SK-N-SH treated with all-trans-retinoic acid at 6 μM for 48 hours (cell line): Measurements from ENCODE around the gene DAAM2.
A peak's percentile ranks its signal among the peaks of the same experiment; 100 is the strongest.

Source experiments
- ATAC-seq: fragments of 200-7000 bp; cut with Tn5 transposase; 3 replicates; pipeline ENCODE4 v1.9.1; 2020; ENCODE audit warnings: mild to moderate bottlenecking, moderate library complexity
- ARNTL ChIP-seq: fragments of 450-650 bp; formaldehyde crosslinking; IDR thresholded peaks from 2 replicates; pipeline ENCODE4 v1.5.0; 2020; ENCODE audit warnings: low read depth, mild to moderate bottlenecking, moderate library complexity, borderline replicate concordance
- BACH2 ChIP-seq: fragments of 250-450 bp; sonication (Bioruptor Pico); IDR thresholded peaks from 2 replicates; pipeline ENCODE4 v1.9.0; 2021; ENCODE audit warnings: mild to moderate bottlenecking, borderline replicate concordance
- CSDC2 ChIP-seq: fragments of 250-450 bp; sonication (Bioruptor Pico); IDR thresholded peaks from 2 replicates; pipeline ENCODE4 v1.5.0; 2020; ENCODE audit warnings: mild to moderate bottlenecking, moderate library complexity
- ESRRG ChIP-seq: fragments of 250-450 bp; sonication (Bioruptor Pico); IDR thresholded peaks from 2 replicates; pipeline ENCODE4 v1.6.1; 2021; ENCODE audit warnings: mild to moderate bottlenecking
- GLIS3 ChIP-seq: fragments of 250-450 bp; sonication (Bioruptor Pico); IDR thresholded peaks from 2 replicates; pipeline ENCODE4 v1.5.0; 2020; ENCODE audit warnings: mild to moderate bottlenecking, moderate library complexity
- ISL1 ChIP-seq: fragments of 250-450 bp; sonication (Bioruptor Pico); IDR thresholded peaks from 2 replicates; pipeline ENCODE4 v2.1.2; 2022; ENCODE audit warnings: mild to moderate bottlenecking, moderate library complexity
- OSR1 ChIP-seq: fragments of 250-450 bp; sonication (Bioruptor Pico); IDR thresholded peaks from 2 replicates; pipeline ENCODE4 v1.8.0; 2022; ENCODE audit warnings: moderate library complexity, mild to moderate bottlenecking, inconsistent platforms
- PPARA ChIP-seq: fragments of 250-450 bp; sonication (Bioruptor Pico); IDR thresholded peaks from 2 replicates; pipeline ENCODE4 v1.5.0; 2020; ENCODE audit warnings: mild to moderate bottlenecking, borderline replicate concordance
- RARB ChIP-seq: fragments of 250-450 bp; sonication (Bioruptor Pico); IDR thresholded peaks from 2 replicates; pipeline ENCODE4 v1.8.0; 2021; ENCODE audit warnings: mild to moderate bottlenecking, moderate library complexity
- SNAI2 ChIP-seq: fragments of 250-450 bp; sonication (Bioruptor Pico); IDR thresholded peaks from 2 replicates; pipeline ENCODE4 v1.5.0; 2020; ENCODE audit warnings: mild to moderate bottlenecking, moderate library complexity
- TCF4 ChIP-seq: fragments of 250-450 bp; sonication (Bioruptor Pico); IDR thresholded peaks from 2 replicates; pipeline ENCODE4 v1.8.0; 2021; ENCODE audit warnings: mild to moderate bottlenecking, moderate library complexity, borderline replicate concordance
- TOX ChIP-seq: fragments of 250-450 bp; sonication (Bioruptor Pico); IDR thresholded peaks from 2 replicates; pipeline ENCODE4 v1.8.0; 2021; ENCODE audit warnings: mild to moderate bottlenecking, moderate library complexity, borderline replicate concordance
- ZC3H10 ChIP-seq: fragments of 250-450 bp; sonication (Bioruptor Pico); IDR thresholded peaks from 2 replicates; pipeline ENCODE4 v1.5.1; 2021; ENCODE audit warnings: mild to moderate bottlenecking, moderate library complexity
- ZFP3 ChIP-seq: fragments of 250-450 bp; sonication (Bioruptor Pico); IDR thresholded peaks from 2 replicates; pipeline ENCODE4 v1.5.0; 2020; ENCODE audit warnings: mild to moderate bottlenecking, moderate library complexity
- ZFP30 ChIP-seq: fragments of 450-650 bp; formaldehyde crosslinking; IDR thresholded peaks from 2 replicates; pipeline ENCODE4 v1.5.0; 2022; ENCODE audit warnings: mild to moderate bottlenecking, moderate library complexity
- ZNF565 ChIP-seq: fragments of 450-650 bp; formaldehyde crosslinking; conservative IDR thresholded peaks from 2 replicates; pipeline ENCODE4 v1.5.0; 2020; ENCODE audit warnings: low read depth, mild to moderate bottlenecking, moderate library complexity
- ZNF70 ChIP-seq: fragments of 450-650 bp; formaldehyde crosslinking; IDR thresholded peaks from 2 replicates; pipeline ENCODE4 v1.5.0; 2020; ENCODE audit warnings: mild to moderate bottlenecking, moderate library complexity
- ZNF8 ChIP-seq: fragments of 450-650 bp; formaldehyde crosslinking; IDR thresholded peaks from 2 replicates; pipeline ENCODE4 v1.5.0; 2020; ENCODE audit warnings: mild to moderate bottlenecking, moderate library complexity
- TF ChIP-seq, protein P1 (sequence below): fragments of 250-450 bp; sonication (Bioruptor Pico); IDR thresholded peaks from 2 replicates; pipeline ENCODE4 v1.5.1; 2021; ENCODE audit warnings: mild to moderate bottlenecking, moderate library complexity
- TF ChIP-seq, protein P2 (sequence below): fragments of 250-450 bp; sonication (Bioruptor Pico); IDR thresholded peaks from 2 replicates; pipeline ENCODE4 v1.8.0; 2021; ENCODE audit warnings: low read depth, mild to moderate bottlenecking, moderate library complexity, borderline replicate concordance
- TF ChIP-seq, protein P3 (sequence below): fragments of 250-450 bp; sonication (Bioruptor Pico); IDR thresholded peaks from 2 replicates; pipeline ENCODE4 v1.5.1; 2020; ENCODE audit warnings: low read depth, mild to moderate bottlenecking, moderate library complexity
- TF ChIP-seq, protein P4 (sequence below): fragments of 250-450 bp; sonication (Bioruptor Pico); IDR thresholded peaks from 2 replicates; pipeline ENCODE4 v1.8.0; 2020; ENCODE audit warnings: mild to moderate bottlenecking, moderate library complexity, borderline replicate concordance
- TF ChIP-seq, protein P5 (sequence below): fragments of 250-450 bp; sonication (Bioruptor Pico); IDR thresholded peaks from 2 replicates; pipeline ENCODE4 v1.5.0; 2020; ENCODE audit warnings: mild to moderate bottlenecking, moderate library complexity

DAAM2 gene

DNA sequence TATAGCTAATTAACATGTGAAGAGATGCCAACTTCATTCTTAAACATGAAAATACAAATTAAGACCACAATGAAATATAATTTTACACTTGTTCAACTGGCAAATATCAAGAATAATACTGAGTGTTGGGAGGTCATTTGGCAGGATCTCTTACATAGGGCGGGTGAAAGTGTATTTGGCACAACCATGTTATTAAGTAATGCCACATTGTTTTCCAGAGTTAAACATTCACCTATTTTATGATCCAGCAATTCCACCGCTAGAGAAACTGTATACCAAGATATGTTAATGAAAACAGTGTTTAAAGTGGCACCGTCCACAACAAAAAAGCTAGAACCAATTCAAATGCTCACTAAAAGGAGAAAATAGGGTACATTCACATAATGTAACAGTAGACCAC is 128.0 kb downstream of the DAAM2 start:
- no peak for TF ChIP-seq OSR1 (CRISPR knock-in tag)
- TF ChIP-seq, protein P1, sequence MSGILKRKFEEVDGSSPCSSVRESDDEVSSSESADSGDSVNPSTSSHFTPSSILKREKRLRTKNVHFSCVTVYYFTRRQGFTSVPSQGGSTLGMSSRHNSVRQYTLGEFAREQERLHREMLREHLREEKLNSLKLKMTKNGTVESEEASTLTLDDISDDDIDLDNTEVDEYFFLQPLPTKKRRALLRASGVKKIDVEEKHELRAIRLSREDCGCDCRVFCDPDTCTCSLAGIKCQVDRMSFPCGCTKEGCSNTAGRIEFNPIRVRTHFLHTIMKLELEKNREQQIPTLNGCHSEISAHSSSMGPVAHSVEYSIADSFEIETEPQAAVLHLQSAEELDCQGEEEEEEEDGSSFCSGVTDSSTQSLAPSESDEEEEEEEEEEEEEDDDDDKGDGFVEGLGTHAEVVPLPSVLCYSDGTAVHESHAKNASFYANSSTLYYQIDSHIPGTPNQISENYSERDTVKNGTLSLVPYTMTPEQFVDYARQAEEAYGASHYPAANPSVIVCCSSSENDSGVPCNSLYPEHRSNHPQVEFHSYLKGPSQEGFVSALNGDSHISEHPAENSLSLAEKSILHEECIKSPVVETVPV: no peak
- TF ChIP-seq RARB (CRISPR knock-in tag): no peak
- TF ChIP-seq ZNF565 (CRISPR knock-in tag): no peak
- TF ChIP-seq BACH2: no peak
- no peak for TF ChIP-seq CSDC2 (CRISPR knock-in tag)
- no peak for TF ChIP-seq ISL1 (CRISPR knock-in tag)
- TF ChIP-seq ZFP30 (CRISPR knock-in tag): no peak
- TF ChIP-seq SNAI2 (CRISPR knock-in tag): no peak
- TF ChIP-seq ZC3H10 (CRISPR knock-in tag): no peak
- no peak for TF ChIP-seq TOX (CRISPR knock-in tag)
- TF ChIP-seq TCF4 (CRISPR knock-in tag): no peak
- no peak for TF ChIP-seq ARNTL
- TF ChIP-seq PPARA: no peak
- no peak for TF ChIP-seq ZNF8
- ATAC-seq: no peak

DNA sequence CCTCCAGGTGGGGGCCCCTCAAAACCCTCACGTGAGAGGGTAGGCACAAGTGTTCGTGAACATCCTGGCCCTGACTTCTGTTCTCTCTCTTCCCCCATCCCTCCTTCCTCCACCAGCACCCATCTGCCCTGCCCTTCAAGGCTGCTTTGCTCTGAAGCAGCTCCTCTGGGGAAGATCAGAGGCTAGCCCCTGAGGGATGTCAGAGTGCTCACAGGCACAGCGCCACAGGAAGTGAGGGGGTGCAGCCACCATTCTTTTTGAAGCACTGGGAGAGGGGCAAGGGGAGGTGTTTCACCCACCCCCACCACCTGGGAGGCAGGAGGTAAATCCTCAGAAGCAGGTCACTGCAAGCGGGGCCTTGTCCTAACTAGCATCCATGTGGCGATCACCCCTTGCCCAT is 130.6 kb downstream of the DAAM2 start:
- no peak for ATAC-seq
- TF ChIP-seq ZNF70 (no peak), BACH2 (no peak), TOX (CRISPR knock-in tag) (no peak), ZNF8 (no peak), GLIS3 (CRISPR knock-in tag) (no peak), PPARA (no peak), ZNF565 (CRISPR knock-in tag) (no peak), TCF4 (CRISPR knock-in tag) (no peak), ZC3H10 (CRISPR knock-in tag) (no peak), SNAI2 (CRISPR knock-in tag) (no peak), ESRRG (CRISPR knock-in tag) (no peak), ARNTL (no peak), OSR1 (CRISPR knock-in tag) (no peak)
- TF ChIP-seq, protein P2, sequence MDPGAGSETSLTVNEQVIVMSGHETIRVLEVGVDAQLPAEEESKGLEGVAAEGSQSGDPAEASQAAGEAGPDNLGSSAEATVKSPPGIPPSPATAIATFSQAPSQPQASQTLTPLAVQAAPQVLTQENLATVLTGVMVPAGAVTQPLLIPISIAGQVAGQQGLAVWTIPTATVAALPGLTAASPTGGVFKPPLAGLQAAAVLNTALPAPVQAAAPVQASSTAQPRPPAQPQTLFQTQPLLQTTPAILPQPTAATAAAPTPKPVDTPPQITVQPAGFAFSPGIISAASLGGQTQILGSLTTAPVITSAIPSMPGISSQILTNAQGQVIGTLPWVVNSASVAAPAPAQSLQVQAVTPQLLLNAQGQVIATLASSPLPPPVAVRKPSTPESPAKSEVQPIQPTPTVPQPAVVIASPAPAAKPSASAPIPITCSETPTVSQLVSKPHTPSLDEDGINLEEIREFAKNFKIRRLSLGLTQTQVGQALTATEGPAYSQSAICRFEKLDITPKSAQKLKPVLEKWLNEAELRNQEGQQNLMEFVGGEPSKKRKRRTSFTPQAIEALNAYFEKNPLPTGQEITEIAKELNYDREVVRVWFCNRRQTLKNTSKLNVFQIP (CRISPR knock-in tag): no peak
- TF ChIP-seq, protein P3, sequence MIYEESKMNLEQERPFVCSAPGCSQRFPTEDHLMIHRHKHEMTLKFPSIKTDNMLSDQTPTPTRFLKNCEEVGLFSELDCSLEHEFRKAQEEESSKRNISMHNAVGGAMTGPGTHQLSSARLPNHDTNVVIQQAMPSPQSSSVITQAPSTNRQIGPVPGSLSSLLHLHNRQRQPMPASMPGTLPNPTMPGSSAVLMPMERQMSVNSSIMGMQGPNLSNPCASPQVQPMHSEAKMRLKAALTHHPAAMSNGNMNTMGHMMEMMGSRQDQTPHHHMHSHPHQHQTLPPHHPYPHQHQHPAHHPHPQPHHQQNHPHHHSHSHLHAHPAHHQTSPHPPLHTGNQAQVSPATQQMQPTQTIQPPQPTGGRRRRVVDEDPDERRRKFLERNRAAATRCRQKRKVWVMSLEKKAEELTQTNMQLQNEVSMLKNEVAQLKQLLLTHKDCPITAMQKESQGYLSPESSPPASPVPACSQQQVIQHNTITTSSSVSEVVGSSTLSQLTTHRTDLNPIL: no peak
- TF ChIP-seq, protein P4, sequence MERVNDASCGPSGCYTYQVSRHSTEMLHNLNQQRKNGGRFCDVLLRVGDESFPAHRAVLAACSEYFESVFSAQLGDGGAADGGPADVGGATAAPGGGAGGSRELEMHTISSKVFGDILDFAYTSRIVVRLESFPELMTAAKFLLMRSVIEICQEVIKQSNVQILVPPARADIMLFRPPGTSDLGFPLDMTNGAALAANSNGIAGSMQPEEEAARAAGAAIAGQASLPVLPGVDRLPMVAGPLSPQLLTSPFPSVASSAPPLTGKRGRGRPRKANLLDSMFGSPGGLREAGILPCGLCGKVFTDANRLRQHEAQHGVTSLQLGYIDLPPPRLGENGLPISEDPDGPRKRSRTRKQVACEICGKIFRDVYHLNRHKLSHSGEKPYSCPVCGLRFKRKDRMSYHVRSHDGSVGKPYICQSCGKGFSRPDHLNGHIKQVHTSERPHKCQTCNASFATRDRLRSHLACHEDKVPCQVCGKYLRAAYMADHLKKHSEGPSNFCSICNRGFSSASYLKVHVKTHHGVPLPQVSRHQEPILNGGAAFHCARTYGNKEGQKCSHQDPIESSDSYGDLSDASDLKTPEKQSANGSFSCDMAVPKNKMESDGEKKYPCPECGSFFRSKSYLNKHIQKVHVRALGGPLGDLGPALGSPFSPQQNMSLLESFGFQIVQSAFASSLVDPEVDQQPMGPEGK (CRISPR knock-in tag): no peak

DNA sequence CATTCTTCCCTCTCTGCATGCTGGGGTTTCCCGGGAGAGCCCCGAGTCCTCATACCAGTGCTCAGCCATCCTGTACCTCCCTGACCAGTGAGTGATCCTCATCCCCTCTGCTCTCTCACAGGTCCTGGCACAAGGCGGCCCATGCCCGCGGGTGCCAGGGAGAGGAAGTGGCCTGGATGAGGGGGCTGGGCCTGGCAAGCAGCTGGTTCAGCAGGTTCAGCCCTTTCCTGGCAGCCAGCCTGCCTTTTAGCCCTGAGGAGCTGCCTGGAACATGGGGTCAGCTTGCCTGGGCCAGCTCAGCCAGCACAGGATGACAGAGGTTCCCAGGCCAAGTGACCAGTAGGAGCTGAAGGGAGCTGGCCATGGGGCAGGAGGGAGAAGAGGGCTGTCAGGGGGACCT is 131.2 kb downstream of the DAAM2 start:
- ATAC-seq: peak; percentile 65; the same call in 2 of the 3 replicates
- TF ChIP-seq ZFP3 (no peak), ZNF70 (no peak), BACH2 (no peak), CSDC2 (CRISPR knock-in tag) (no peak), ZNF565 (CRISPR knock-in tag) (no peak), GLIS3 (CRISPR knock-in tag) (no peak), ZC3H10 (CRISPR knock-in tag) (no peak), ZFP30 (CRISPR knock-in tag) (no peak), ESRRG (CRISPR knock-in tag) (no peak), ISL1 (CRISPR knock-in tag) (no peak), OSR1 (CRISPR knock-in tag) (no peak), TCF4 (CRISPR knock-in tag) (no peak), SNAI2 (CRISPR knock-in tag) (no peak), RARB (CRISPR knock-in tag) (no peak)
- TF ChIP-seq, protein P5, sequence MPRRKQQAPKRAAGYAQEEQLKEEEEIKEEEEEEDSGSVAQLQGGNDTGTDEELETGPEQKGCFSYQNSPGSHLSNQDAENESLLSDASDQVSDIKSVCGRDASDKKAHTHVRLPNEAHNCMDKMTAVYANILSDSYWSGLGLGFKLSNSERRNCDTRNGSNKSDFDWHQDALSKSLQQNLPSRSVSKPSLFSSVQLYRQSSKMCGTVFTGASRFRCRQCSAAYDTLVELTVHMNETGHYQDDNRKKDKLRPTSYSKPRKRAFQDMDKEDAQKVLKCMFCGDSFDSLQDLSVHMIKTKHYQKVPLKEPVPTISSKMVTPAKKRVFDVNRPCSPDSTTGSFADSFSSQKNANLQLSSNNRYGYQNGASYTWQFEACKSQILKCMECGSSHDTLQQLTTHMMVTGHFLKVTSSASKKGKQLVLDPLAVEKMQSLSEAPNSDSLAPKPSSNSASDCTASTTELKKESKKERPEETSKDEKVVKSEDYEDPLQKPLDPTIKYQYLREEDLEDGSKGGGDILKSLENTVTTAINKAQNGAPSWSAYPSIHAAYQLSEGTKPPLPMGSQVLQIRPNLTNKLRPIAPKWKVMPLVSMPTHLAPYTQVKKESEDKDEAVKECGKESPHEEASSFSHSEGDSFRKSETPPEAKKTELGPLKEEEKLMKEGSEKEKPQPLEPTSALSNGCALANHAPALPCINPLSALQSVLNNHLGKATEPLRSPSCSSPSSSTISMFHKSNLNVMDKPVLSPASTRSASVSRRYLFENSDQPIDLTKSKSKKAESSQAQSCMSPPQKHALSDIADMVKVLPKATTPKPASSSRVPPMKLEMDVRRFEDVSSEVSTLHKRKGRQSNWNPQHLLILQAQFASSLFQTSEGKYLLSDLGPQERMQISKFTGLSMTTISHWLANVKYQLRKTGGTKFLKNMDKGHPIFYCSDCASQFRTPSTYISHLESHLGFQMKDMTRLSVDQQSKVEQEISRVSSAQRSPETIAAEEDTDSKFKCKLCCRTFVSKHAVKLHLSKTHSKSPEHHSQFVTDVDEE (CRISPR knock-in tag): no peak
- TF ChIP-seq, protein P2 (CRISPR knock-in tag): no peak
- TF ChIP-seq, protein P1: no peak
